ACHN (cell line): ENCODE measurements around the gene CTNNA3.

Source experiments
- DNase-seq: peaks from one replicate; pipeline ENCODE4 v3.0.0-alpha.2; 2015
- in situ Hi-C: cut with HindIII; loops from 2 replicates; pipeline ENCODE4 v1.10.0; 2017; ENCODE audit warnings: low sequenced_read_pairs, low pct_ligation_motif_present, low pct_unique_long_range_greater_than_20kb

CTNNA3 gene

DNA sequence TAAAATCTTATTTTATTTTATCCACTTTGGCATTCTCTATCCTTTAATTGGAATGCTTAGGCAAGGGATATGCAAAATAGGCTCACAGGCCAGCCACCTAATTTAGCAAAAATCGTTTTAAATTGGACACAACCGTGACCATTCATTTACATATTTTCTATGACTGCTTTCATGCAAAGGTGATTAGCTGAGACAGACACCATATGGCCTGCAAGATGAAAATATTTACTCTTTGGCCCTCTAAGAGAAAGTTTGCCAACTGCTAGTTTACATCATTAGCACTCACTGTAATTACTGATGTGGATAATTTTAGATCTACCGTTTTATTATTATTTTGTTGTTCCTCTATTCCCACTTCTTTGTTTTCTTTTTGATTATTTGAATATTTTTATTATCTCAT lies 1145.6 kb downstream of the CTNNA3 start:
- no peak for DNase-seq
- in situ Hi-C loops: no loop called here

DNA sequence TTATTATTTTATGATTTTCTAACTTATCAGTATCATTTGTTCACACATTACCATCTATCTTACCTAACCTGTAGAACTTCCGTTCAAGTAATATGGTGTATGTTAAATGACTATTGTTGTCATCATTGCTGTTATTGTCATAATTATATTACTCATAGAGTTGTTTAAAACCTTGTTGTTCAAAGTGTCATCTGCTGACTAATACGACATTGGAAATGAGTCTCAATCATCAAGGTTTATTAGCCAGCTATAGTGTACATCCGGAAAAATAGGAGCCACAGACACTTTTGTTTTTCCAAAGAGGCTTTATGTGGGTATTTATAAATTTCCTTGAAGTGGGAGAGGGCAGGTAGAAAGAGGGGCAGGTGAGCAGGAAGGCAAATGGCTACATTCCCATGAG lies 1157.1 kb downstream of the CTNNA3 start:
- no peak for DNase-seq
- in situ Hi-C loops: no loop called here

DNA sequence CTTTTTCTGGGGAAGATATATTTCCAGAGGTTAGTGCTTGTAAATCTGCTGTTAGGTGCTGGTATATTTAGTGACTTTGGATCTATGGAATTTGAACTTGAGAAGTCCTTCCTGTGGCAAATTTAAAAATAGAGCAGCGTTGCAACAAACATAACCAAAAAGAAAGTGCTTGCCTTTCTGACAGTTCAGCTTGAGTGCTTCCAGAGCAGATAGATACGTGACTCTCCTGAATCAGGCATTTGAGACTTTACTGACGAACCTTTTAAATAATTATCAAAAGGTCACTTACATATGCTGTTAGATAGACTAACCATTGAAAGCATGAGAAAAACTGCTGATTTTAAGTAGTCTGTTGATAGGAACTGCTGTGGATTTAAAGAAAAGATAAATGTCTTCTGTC lies 1157.6 kb downstream of the CTNNA3 start:
- in situ Hi-C loops: no loop called here
- no peak for DNase-seq

DNA sequence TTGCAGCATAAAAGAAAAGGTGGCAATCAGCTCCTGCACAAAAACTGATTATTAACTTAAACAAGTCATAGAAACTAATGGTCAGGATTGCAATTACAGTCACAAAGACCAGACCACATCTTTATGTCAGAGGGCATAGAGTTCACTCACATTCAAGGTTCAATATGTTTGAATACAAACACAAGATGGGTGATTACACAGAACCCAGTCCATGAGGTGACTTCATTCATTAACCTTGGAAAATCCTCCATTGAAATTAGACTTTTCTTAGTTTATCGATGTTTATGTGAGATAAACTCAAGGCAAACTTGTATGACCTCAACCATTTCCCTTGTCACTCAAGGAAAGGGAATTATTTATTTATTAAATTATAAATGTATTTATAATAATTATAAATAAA lies 1158.8 kb downstream of the CTNNA3 start:
- no peak for DNase-seq
- in situ Hi-C loops: no loop called here

DNA sequence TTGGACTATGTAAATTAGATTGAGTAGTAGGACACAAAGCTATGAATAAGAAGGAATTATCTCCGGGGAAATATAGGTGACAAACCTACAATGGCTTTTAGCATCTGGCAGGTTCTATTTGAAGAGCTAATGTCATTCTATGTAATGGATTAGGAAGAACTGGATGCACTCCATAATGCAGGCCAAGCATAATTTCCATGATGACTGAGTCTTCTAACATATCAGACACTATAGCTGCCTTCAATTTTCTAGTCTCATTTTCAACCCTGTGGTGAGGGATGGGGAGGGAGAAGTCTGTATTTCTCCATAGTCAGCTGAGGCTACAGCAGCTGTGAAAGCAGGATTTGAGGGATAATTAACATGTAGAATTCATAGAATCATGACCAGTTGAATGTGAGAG lies 1160.6 kb downstream of the CTNNA3 start:
- no peak for DNase-seq
- in situ Hi-C loops: no loop called here

DNA sequence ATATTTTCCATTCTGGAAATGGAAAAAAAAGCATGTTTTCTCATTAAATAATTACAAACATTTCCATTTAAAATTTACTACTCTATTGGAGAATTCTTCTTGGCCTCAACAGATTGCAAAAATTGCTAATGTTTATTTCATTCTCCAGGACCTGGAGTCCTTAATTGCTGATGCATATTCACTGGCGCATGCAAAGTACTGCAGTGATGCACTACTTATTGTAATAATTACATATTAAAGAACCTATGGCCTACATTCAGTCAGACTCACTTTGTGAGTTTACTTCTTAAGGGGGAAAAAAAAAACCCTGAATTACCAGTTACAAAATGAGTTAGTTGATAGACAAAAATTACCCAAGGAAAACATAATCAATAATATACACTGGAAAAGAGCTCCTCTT lies 1161.1 kb downstream of the CTNNA3 start:
- DNase-seq: no peak
- in situ Hi-C loops: no loop called here

DNA sequence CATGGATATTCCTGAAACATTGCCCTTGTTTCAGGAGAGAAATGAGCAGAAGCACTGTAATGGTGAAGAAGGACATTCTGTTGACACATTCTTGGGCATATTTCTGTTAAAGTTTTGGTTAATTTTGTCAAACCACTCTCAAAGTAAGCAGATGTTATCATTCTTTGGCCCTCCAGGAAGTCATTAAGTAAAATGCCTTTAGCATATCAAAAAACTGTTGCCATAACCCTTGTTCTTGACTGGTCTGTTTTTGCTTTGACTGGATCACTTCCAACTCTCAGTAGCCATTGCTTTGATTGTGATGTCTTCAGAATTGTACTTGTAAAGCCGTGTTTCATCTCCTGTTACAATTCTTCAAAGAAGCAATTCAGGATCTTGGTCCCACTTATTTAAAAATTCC lies 1174.5 kb downstream of the CTNNA3 start:
- in situ Hi-C loops: no loop called here
- no peak for DNase-seq

DNA sequence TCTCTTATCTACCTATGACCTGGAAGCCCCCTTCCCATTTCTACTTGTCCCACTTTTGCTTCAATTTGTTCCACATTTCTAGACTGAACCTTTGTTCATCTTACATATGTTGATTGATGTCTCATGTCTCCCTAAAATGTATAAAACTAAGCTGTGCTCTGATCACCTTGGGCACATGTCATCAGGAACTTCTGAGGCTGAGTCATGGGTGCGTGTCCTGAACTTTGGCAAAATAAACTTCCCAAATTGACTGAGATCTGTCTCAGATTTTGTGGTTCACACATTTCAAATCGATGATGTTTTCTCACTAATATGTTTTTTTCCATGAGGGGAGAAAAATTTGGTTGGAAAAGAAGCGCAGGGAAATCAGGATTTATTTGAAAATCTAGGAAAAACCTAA lies 1176.4 kb downstream of the CTNNA3 start:
- DNase-seq: no peak
- in situ Hi-C loops: no loop called here

DNA sequence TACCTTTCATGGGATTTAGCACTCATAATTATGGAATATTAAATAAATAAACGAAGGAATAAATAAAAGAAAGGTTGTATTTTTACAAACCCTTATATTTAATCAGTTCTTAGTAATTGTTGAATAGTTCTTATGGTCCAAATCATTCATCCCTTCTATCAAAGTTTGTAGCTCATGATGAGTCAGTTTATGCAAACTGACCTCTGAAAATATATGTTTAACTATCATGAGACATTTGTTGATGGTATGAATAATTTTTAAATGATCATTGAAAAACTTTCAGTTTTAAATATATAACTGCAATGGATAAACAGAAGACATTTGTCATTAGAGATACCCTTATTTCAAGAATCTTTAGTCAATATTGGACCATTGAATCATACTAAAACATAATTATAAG lies 1181.3 kb downstream of the CTNNA3 start:
- DNase-seq: no peak
- in situ Hi-C loops: no loop called here

DNA sequence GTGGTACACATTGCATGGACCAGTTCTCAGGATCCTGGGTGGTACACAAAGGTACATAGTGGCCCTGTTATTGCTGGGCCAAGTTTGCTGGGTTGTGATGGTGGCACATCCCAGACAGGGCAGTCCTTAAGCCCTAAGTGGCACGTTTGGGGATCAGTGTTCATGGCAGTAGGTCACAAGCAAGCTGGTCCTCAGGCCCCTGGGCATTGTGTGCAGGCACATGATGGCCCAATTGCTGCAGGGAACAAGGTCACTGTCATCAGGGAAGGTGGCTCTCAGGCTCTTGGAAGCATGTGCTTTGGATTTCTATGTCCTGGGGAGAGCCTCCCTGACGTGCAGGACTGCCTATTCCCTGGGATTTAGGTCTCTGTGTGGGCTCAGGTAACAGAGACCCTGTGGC lies 1182.5 kb downstream of the CTNNA3 start:
- in situ Hi-C loops: no loop called here
- DNase-seq: no peak

DNA sequence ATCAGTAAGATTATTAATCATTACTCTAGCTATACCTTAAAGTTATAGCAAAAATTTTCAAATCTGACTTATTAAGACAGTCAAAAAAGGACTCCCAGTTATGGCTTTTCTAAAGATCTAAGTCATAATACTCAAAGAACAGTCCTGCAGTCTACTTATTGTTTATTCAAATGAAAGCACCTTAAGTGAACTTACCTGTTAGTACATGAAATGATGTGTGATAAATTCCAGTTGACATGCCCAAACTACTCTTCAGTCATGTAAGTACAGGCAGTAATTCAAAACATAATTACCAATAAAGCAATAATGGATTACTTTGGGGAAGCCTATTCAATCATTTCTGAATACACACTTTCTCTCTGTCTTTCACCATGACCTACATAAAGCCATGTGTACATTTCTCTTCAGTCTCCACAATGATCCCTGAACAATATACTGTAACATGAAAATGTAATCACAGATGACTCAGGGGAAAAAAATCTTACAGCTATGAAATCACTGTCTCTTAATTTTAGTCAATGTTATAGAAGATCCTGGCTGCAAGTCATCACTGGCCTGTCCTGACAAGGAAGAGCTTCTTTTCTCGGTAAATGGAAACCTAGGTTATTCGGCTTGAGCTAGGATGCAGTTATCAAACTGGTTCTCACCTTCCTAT lies 1190.9 kb downstream of the CTNNA3 start:
- in situ Hi-C loops: no loop called here
- no peak for DNase-seq

DNA sequence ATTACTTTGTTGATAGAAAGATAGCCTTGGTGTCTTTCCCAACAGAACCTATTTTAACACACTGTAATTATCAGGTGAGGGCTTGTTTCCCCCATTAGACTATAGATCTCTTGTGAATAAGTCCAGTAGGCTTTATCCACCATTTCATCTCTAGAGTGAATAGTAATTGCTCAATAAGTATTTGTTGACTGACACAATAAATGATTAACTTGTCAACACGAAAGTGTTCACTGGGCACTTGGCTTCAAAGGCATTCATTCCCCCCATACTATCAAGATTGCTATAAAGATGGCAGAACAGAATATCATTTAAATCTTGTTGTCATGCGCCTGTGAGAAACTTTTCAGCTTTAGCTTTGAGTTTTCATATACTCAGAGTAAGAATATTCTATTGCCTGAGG lies 1194.6 kb downstream of the CTNNA3 start:
- DNase-seq: no peak
- in situ Hi-C loops: no loop called here

DNA sequence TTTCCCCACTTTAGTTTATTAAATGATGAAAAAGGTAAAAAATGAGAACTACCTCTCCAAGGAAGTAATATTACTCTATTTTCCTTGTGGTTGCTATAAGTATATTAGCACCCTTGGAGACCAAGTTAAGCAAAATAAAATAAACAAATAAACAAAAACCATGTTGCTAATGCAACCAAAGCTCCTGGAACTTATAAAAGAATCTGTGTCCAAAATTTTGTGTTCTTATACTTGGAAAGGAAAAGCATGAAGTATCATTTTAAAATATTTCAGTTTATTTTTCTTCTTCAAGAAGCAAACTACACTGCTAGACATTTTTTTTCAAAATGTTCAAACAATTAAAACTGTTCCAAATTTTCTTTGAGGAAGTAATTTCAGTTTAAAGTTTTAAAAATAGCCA lies 1212.0 kb downstream of the CTNNA3 start:
- DNase-seq: no peak
- in situ Hi-C loops: no loop called here

DNA sequence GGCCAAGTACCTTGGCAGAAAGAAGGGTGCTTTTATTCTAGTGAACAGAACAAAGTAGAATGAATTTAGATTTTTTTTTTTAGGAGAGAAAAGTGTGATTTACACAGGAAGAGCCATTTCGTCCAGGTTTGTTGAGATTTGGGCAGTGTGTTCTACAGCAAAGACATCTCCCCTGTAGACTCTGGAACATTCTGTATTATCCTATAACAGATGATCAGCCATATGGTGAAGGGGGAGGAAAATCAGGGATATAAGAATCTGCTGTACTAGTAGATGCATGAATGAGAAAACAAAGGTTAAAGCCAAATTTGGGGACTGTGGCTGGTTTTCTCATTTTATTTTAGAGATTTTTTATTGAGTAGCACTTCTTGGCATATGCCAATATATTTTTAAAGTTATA lies 1223.8 kb downstream of the CTNNA3 start:
- in situ Hi-C loops: no loop called here
- DNase-seq: no peak

DNA sequence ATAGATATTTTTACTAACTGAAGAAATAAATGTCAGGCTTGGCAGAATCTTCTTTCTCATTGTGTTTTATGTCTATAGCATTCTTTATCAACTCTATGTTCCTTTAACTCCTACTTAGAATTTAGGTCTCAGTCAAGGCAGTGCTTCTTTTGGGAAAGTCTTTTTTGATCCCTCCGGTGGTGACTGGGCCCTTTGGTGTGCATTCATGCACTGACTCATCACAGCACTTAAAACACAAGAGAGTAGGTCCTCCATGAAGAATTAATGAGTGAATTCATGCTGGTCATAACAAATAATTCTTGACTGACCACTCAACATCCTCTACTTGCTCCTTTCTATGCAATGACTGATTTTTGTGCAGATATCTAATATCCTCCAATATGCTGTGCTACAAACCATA lies 1229.0 kb downstream of the CTNNA3 start:
- in situ Hi-C loops: no loop called here

DNA sequence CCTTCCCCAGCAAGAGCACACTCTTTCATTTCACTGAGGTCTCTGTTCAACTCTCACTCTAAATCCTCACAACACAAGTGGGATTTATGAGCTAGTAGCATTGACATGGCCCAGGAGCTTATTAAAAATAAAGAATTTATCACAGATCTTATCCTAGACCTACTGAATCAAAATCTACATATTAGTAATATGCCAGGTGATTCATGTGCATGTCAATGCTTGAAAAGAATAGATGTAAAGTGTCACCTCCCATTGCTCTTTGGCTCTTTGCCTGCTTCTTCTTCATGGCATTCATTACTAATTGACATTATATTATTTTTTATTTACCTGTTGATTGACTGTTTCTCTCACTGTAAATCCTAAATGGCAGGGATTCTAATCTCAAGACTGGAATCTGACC lies 1229.4 kb downstream of the CTNNA3 start:
- DNase-seq: no peak
- in situ Hi-C loops: no loop called here

More for the DNA sequence above, 1229.0 kb downstream of the CTNNA3 start:
- DNase-seq: no peak

DNA sequence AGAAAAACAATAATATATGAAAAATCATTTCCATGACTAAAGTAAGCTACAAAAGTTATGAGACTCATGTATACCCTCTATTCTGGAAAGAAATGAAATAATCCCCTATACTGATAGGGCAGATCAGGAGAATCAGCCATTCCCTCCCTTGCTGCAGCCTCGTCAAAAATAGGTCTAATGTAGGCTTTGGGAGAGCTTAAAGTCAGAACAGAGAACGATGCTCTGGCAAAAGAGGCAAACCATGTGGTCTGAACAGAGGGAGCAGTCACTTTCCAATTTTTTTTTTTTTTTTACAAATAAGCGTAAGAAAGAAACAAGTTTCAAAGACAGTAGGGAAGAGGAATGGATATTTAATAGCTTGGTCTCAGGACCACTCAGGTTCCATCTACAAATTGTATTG lies 1232.4 kb downstream of the CTNNA3 start:
- no peak for DNase-seq
- in situ Hi-C loops: no loop called here

DNA sequence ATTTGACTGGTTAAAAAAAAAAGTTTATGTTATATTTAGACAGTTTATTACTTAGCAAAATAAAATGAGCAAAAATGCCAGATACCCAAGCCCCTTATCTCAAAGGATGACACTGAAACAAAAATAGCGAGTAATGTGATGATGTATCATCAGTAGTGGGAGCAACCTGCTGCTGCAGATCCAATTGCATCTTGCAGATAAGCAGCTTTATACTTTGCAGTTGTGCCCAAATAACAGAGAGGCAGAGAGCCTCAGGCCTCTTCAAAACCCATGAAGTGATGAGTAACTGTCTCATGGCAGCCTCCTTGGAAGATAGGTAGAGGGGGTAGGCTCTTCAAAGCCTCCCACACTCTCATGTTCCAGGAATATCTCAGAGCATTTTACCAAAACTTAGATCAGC lies 1238.4 kb downstream of the CTNNA3 start:
- in situ Hi-C loops: no loop called here
- DNase-seq: no peak

DNA sequence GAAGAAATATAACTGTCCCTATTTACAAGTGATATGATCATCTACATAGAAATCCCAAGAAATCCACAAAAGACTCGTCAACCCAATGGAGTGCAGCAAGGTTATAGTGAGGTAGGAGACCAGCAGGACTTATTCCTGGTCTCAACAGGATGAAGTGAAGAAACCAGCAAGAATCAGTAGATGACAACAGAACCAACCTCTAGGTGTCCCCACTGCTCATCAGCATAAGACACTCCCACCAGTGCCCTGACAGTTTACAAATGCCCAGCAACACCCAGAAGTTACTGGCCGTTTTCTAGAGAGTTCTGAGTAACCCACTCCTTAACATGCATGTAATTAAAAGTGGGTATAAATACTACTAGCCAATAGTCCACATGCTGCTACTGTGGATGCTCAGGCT lies 1240.7 kb downstream of the CTNNA3 start:
- in situ Hi-C loops: no loop called here

DNA sequence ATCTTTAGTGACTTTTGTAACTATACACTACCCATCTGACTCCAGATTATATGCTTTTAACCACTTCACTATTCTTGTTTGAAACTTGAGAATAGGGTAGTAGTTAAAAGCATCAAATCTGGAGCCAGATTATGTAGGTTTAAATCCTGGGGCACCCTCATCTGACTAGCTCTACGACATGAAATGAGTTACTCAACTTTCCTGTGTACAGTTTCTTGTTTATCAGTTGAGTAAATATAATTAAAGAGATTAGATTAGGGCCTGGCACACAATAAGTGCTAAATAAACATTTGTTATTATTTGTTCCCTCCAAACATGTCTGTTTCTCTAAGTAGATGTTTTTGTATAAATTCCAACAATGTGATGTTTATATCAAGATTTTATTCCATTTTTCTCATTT lies 1255.4 kb downstream of the CTNNA3 start:
- in situ Hi-C loops: no loop called here
- no peak for DNase-seq

More for the DNA sequence above, 1240.7 kb downstream of the CTNNA3 start:
- peak; percentile 35 for DNase-seq

DNA sequence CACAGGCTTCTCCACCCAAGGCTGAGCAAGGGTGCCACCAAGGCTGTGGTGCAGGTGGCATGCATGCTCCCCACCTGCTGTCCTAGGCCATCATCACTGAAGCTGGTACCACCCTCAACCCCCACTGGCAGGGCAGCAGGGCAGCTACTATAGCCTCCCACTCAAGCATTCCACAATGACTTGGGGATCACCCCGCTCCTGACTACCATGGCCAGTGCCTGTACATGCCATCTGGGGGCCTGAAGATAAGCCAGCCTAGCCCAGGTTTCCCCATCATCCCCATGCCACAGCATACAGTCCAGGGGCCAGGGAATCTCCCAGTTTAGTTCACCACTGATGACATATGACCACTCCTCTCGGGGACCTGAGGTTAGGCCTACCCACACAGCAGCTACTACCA lies 1281.1 kb downstream of the CTNNA3 start:
- in situ Hi-C loops: no loop called here
- DNase-seq: no peak
